NT2/D1 (cell line): Measurements from ENCODE around the gene CEP85.
A peak's percentile ranks its signal among the peaks of the same experiment; 100 is the strongest.
"Not testable (repeated sequence)": the region's sequence is repeated elsewhere in the genome, so short reads cannot be mapped to it uniquely, and the experiment has no call there.

Source experiments
- DNase-seq: peaks from one replicate; pipeline ENCODE4 v3.0.0-alpha.2; 2011; ENCODE audit warnings: low read depth, low spot score
- H3K27me3 ChIP-seq: 2 replicates; pipeline ENCODE4 v1.6.0; 2011; ENCODE audit warnings: mild to moderate bottlenecking; ENCODE audit not compliant: insufficient read length, insufficient read depth
- H3K36me3 ChIP-seq: 2 replicates; pipeline ENCODE4 v1.6.1; 2011; ENCODE audit warnings: mild to moderate bottlenecking, low read length, mixed read lengths; ENCODE audit not compliant: insufficient read depth, insufficient read length
- H3K4me1 ChIP-seq: 2 replicates; pipeline ENCODE4 v1.5.1; 2011; ENCODE audit not compliant: insufficient read depth, insufficient read length
- H3K4me3 ChIP-seq: 2 replicates; pipeline ENCODE4 v1.5.1; 2011; ENCODE audit warnings: low read depth; ENCODE audit not compliant: insufficient read length
- H3K9ac ChIP-seq: 2 replicates; pipeline ENCODE4 v1.6.0; 2011; ENCODE audit warnings: low read depth; ENCODE audit not compliant: insufficient read length
- H3K9me3 ChIP-seq: 2 replicates; pipeline ENCODE4 v1.5.1; 2011; ENCODE audit warnings: mild to moderate bottlenecking, low read length; ENCODE audit not compliant: insufficient read depth
- SUZ12 ChIP-seq: IDR thresholded peaks from 2 replicates; pipeline ENCODE4 v1.6.1; 2011; ENCODE audit not compliant: insufficient read length, insufficient read depth; ENCODE audit errors: extremely low read depth
- YY1 ChIP-seq: IDR thresholded peaks from 2 replicates; pipeline ENCODE4 v1.6.1; 2011; ENCODE audit not compliant: insufficient read length, insufficient read depth
- ZNF274 ChIP-seq: IDR thresholded peaks from 2 replicates; pipeline ENCODE4 v1.6.1; 2011; ENCODE audit warnings: mild to moderate bottlenecking, low read depth, low read length

Gene CEP85

GRCh38 chr1:26302733-26303405, 68.9 kb downstream of the CEP85 start:
- Histone ChIP-seq H3K9me3 (no peaks in the 10 kb centered on the region), H3K4me1 (no peaks in the 10 kb centered on the region), H3K27me3 (no peaks in the 10 kb centered on the region), H3K4me3 (no peak overlapping the region), H3K9ac (no peak overlapping the region), H3K36me3 (peaks cover 15% of the 10 kb centered on the region)
- no peak for TF ChIP-seq ZNF274
- TF ChIP-seq YY1 = no peak
- no peak for TF ChIP-seq SUZ12
- DNase-seq = no peak

- TF ChIP-seq ZNF274 = no peak
- no peak for TF ChIP-seq YY1
- no peak for TF ChIP-seq SUZ12
- H3K27me3 ChIP-seq = no peaks in the 10 kb centered on the region
- H3K36me3 ChIP-seq = peaks cover 11% of the 10 kb centered on the region
- H3K9ac ChIP-seq = peak overlapping the region; percentile 95
- peak overlapping the region; percentile 99 for H3K4me3 ChIP-seq
- H3K9me3 ChIP-seq = no peaks in the 10 kb centered on the region
- DNase-seq = no peak
- H3K4me1 ChIP-seq = peaks cover 5% of the 10 kb centered on the region
Observed at GRCh38 chr1:26305667-26306289, 71.8 kb downstream of the CEP85 start.

GRCh38 chr1:26306290-26307229, 72.6 kb downstream of the CEP85 start, which contains the start of gene UBXN11:
UBXN11 (minus strand) TSS chr1:26306636; CDS start chr1:26302883, 3,753 bp downstream.
- Histone ChIP-seq H3K4me1 (peaks cover 5% of the 10 kb centered on the region), H3K9ac (peak within 1 kb of the TSS; percentile 95), H3K27me3 (no peaks in the 10 kb centered on the region), H3K9me3 (no peaks in the 10 kb centered on the region), H3K36me3 (peaks cover 3% of the 10 kb centered on the region), H3K4me3 (peak within 1 kb of the TSS; percentile 99)
- peak; percentile 99 for DNase-seq
- TF ChIP-seq YY1 (peak; percentile 93), SUZ12 (no peak)

- DNase-seq = no peak
- Histone ChIP-seq H3K4me3 (no peak overlapping the region), H3K9me3 (no peaks in the 10 kb centered on the region), H3K27me3 (no peaks in the 10 kb centered on the region), H3K9ac (peak overlapping the region; percentile 79), H3K4me1 (peaks cover 5% of the 10 kb centered on the region), H3K36me3 (no peaks in the 10 kb centered on the region)
- TF ChIP-seq SUZ12 (no peak), YY1 (no peak), ZNF274 (no peak)
Observed at GRCh38 chr1:26307363-26307781, 73.4 kb downstream of the CEP85 start.

GRCh38 chr1:26307966-26308899, 74.2 kb downstream of the CEP85 start:
- not testable (repeated sequence) for DNase-seq

GRCh38 chr1:26314501-26314900, 80.5 kb downstream of the CEP85 start:
- Histone ChIP-seq H3K36me3 (no peaks in the 10 kb centered on the region), H3K9ac (no peak overlapping the region), H3K4me3 (no peak overlapping the region), H3K27me3 (no peaks in the 10 kb centered on the region), H3K4me1 (peaks cover 25% of the 10 kb centered on the region), H3K9me3 (no peaks in the 10 kb centered on the region)
- TF ChIP-seq SUZ12 (no peak), YY1 (no peak), ZNF274 (no peak)
- DNase-seq = no peak

More at GRCh38 chr1:26307966-26308899, 74.2 kb downstream of the CEP85 start:
- H3K4me3 ChIP-seq, H3K4me1 ChIP-seq, H3K27me3 ChIP-seq, H3K36me3 ChIP-seq, H3K9me3 ChIP-seq: not testable (repeated sequence)
- peak overlapping the region; percentile 1 for H3K9ac ChIP-seq
